ENCODE measurements around the gene ZNF23. TPM values are rescaled to one million over a fixed set of nuclear protein-coding genes. Genes with fewer than 3 reads are reported as not detected.

The ZNF23 gene
- total RNA-seq, 2 donors from 2014 or later = 4.4 to 5.3 TPM

DNA sequence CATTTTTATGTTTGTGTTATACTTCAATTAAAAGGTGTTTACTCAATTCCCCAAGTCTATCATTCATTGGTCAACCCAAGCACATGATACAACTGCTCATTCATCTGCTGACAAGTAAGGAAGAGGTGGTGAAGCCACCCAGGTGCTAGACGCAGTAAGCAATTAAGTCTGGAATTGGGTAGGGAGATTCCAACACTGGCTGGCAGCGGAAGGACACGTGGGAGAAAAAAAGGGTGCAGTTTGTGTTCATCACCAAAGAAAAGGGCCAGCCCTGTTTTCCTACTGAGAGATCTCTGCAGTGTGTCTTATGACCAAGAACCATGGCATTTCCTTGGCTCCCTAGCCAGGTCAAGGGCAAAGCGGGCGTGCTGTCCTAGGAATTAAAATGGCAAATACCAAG, 11.8 kb upstream of the ZNF23 start:
- ATAC-seq = no peak
- Histone ChIP-seq H3K36me3 (replicated peaks in 1 of 2; ENCODE audit: insufficient read depth in 1 of 2, low read depth in 2 of 2) (peaks cover 0 to 11% of the 10 kb centered on the region in 2 donors), H3K4me3 (no peak overlapping the region)

GRCh38 chr16:71472931-71473330, 10.9 kb upstream of the ZNF23 start:
- no peak overlapping the region for H3K4me3 ChIP-seq
- H3K27me3 ChIP-seq = no peaks in the 10 kb centered on the region
- WGBS, 2 donors = 91 to 93% methylated on average over 2 of the region's 2 CpGs
- no peaks in the 10 kb centered on the region for H3K9me3 ChIP-seq
- ATAC-seq = no peak
- H3K27ac ChIP-seq = no peak overlapping the region
- H3K4me1 ChIP-seq = no peaks in the 10 kb centered on the region
- TF ChIP-seq POLR2A (IDR thresholded peaks at IDR 0.05) = no peak
- no peak for TF ChIP-seq CTCF (IDR thresholded peaks at IDR 0.05)
- H3K36me3 ChIP-seq (replicated peaks in 1 of 2; ENCODE audit: insufficient read depth in 1 of 2, low read depth in 2 of 2) = peaks cover 0 to 10% of the 10 kb centered on the region in 2 donors
- no peak for DNase-seq
- intact Hi-C loops (cut with DNase I) = no loop called here

More for the DNA sequence above, 11.8 kb upstream of the ZNF23 start:
- H3K9me3 ChIP-seq = no peaks in the 10 kb centered on the region
- no peak overlapping the region for H3K27ac ChIP-seq
- intact Hi-C loops (cut with DNase I) = no loop called here
- no peak for DNase-seq
- whole genome bisulfite sequencing, 2 donors = 88 to 89% methylated on average over 5 of the region's 5 CpGs
- TF ChIP-seq POLR2A (IDR thresholded peaks at IDR 0.05) (no peak), CTCF (IDR thresholded peaks at IDR 0.05) (no peak)
- H3K4me1 ChIP-seq = no peaks in the 10 kb centered on the region
- no peaks in the 10 kb centered on the region for H3K27me3 ChIP-seq

GRCh38 chr16:71472051-71472450, 10.0 kb upstream of the ZNF23 start:
- H3K9me3 ChIP-seq = no peaks in the 10 kb centered on the region
- WGBS, 2 donors = 61 to 66% methylated on average over 2 of the region's 2 CpGs
- no peaks in the 10 kb centered on the region for H3K27me3 ChIP-seq
- no peak for TF ChIP-seq CTCF (IDR thresholded peaks at IDR 0.05)
- TF ChIP-seq POLR2A (IDR thresholded peaks at IDR 0.05) = no peak
- intact Hi-C loops (cut with DNase I) = no loop called here
- ATAC-seq (no peak), DNase-seq (no peak)
- no peaks in the 10 kb centered on the region for H3K4me1 ChIP-seq
- no peak overlapping the region for H3K4me3 ChIP-seq
- peaks cover 0 to 9% of the 10 kb centered on the region in 2 donors for H3K36me3 ChIP-seq (replicated peaks in 1 of 2; ENCODE audit: insufficient read depth in 1 of 2, low read depth in 2 of 2)
- H3K27ac ChIP-seq = no peak overlapping the region

DNA sequence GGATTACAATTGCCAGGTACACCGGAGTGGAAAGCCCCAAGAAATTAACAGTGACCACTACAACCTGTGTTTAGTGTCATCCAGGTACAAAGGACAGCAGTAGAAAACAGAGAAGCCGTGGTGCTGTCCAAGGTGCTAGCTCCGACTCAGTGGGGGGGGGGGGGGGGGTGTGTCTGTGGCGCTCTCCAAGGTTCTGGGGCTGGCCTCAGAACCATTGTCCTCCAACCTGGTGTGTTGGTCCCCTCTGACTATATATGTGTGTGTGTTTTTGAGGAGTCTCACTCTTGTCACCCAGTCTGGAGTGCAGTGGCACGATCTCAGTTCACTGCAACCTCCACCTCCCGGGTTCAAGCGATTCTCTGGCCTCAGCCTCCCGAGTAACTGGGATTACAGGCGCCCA, 5.8 kb upstream of the ZNF23 start:
- H3K4me1 ChIP-seq = no peaks in the 10 kb centered on the region
- WGBS, 2 donors = 38 to 50% methylated on average over 7 to 9 of the region's 9 CpGs
- no peaks in the 10 kb centered on the region for H3K9me3 ChIP-seq
- H3K4me3 ChIP-seq = no peak overlapping the region
- TF ChIP-seq CTCF (IDR thresholded peaks at IDR 0.05) (no peak), POLR2A (IDR thresholded peaks at IDR 0.05) (no peak)
- no peaks in the 10 kb centered on the region for H3K36me3 ChIP-seq (replicated peaks in 1 of 2; ENCODE audit: insufficient read depth in 1 of 2, low read depth in 2 of 2)
- intact Hi-C loops (cut with DNase I) = no loop called here
- no peaks in the 10 kb centered on the region for H3K27me3 ChIP-seq
- DNase-seq (peak in 2 of 4 donors; percentile 19 to 34), ATAC-seq (no peak)
- no peak overlapping the region for H3K27ac ChIP-seq

DNA sequence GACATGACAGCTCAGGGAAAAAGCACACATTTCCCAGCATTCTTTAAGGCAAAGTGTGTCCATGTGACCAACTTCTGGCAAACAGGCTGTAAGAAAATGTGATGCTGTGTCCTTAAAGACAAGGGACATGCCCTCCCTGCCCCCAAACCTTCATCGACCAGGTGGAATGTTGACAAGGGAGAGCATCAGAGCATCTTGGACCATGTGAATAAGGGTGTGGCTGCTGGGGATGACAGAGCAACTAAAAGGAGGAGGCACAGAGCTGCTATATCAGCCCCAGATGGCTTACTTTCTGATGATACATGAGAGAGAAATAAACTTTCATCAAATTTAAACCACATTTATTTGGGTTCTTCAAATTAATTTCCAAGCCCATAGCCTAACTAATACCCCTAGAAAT, 2.2 kb upstream of the ZNF23 start:
- 54 to 67% methylated on average over 1 of the region's 1 CpG for WGBS, 2 donors
- no peak for TF ChIP-seq CTCF (IDR thresholded peaks at IDR 0.05)
- TF ChIP-seq POLR2A (IDR thresholded peaks at IDR 0.05) = no peak
- intact Hi-C loops (cut with DNase I) = loop anchor here (2.0 kb wide), 1 partner anchor 17 kb away; no protein-coding TSS in a partner anchor
- Histone ChIP-seq H3K27me3 (no peaks in the 10 kb centered on the region), H3K36me3 (replicated peaks in 1 of 2; ENCODE audit: insufficient read depth in 1 of 2, low read depth in 2 of 2) (no peaks in the 10 kb centered on the region), H3K27ac (no peak overlapping the region), H3K4me3 (no peak overlapping the region), H3K9me3 (no peaks in the 10 kb centered on the region), H3K4me1 (peaks cover 3% of the 10 kb centered on the region)
- ATAC-seq (no peak), DNase-seq (no peak)

Measured in body of pancreas (tissue), 4 donors.